Keratinocyte (primary cell): ENCODE data around the gene KDM6B. TPM values are rescaled to one million over a fixed set of nuclear protein-coding genes. Genes with fewer than 3 reads are reported as not detected.

Source experiments
- DNase-seq: peaks from one replicate; pipeline ENCODE4 v3.0.0-alpha.2; 2011; ENCODE audit warnings: low read depth, missing footprints, low spot score
- FAIRE-seq: peaks from 2 replicates; lab custom pipeline; 2011; peaks lifted over from hg19 to GRCh38; lab: Jason Lieb, UNC
- H2AFZ ChIP-seq: 2 replicates; pipeline ENCODE4 v1.6.0; 2012; ENCODE audit warnings: low read length, control low read depth, inconsistent platforms; ENCODE audit not compliant: control insufficient read depth
- H3K27ac ChIP-seq: 2 replicates; pipeline ENCODE4 v1.5.1; 2011; ENCODE audit warnings: low read length; ENCODE audit not compliant: control insufficient read depth, insufficient read depth
- H3K27me3 ChIP-seq: 3 replicates; pipeline ENCODE4 v1.6.0; 2011; ENCODE audit warnings: low read length; ENCODE audit not compliant: control insufficient read depth, insufficient read depth; ENCODE audit errors: extremely low read depth
- H3K36me3 ChIP-seq, 2 experiments: 2 replicates in 1 of 2; 3 replicates in 1 of 2; pipeline ENCODE4 v1.5.1; 2011; ENCODE audit warnings: low read length in 2 of 2, mild to moderate bottlenecking in 1 of 2; ENCODE audit not compliant: control insufficient read depth in 2 of 2, insufficient read depth in 2 of 2; ENCODE audit errors: extremely low read depth in 1 of 2
- H3K4me1 ChIP-seq: 3 replicates; pipeline ENCODE4 v1.5.1; 2011; ENCODE audit warnings: low read length; ENCODE audit not compliant: control insufficient read depth, insufficient read depth; ENCODE audit errors: extremely low read depth
- H3K4me2 ChIP-seq: 3 replicates; pipeline ENCODE4 v1.6.0; 2011; ENCODE audit warnings: low read depth, low read length; ENCODE audit not compliant: control insufficient read depth, insufficient read depth; ENCODE audit errors: extremely low read depth
- H3K4me3 ChIP-seq, 3 experiments: fragments of 200-600 bp in 1 of 3; sonication (generic) in 1 of 3; 2 replicates in 2 of 3; 3 replicates in 1 of 3; pipeline ENCODE4 v1.5.1; 2011 to 2016; ENCODE audit warnings: low read length in 3 of 3, mild to moderate bottlenecking in 3 of 3, control low read depth in 2 of 3, inconsistent platforms in 1 of 3, low read depth in 1 of 3, mixed read lengths in 1 of 3, mixed run types in 1 of 3, moderate library complexity in 1 of 3; ENCODE audit not compliant: control insufficient read depth in 2 of 3, insufficient read depth in 2 of 3; ENCODE audit errors: extremely low read depth in 1 of 3
- H3K79me2 ChIP-seq: 2 replicates; pipeline ENCODE4 v1.6.0; 2012; ENCODE audit warnings: low read length; ENCODE audit not compliant: control insufficient read depth, insufficient read depth
- H3K9ac ChIP-seq: 3 replicates; pipeline ENCODE4 v1.6.0; 2011; ENCODE audit warnings: low read length; ENCODE audit not compliant: control insufficient read depth, insufficient read depth; ENCODE audit errors: extremely low read depth
- H3K9me1 ChIP-seq: 3 replicates; pipeline ENCODE4 v1.6.0; 2011; ENCODE audit warnings: low read length; ENCODE audit not compliant: control insufficient read depth, insufficient read depth; ENCODE audit errors: extremely low read depth
- H3K9me3 ChIP-seq: 2 replicates; pipeline ENCODE4 v1.5.1; 2012; ENCODE audit warnings: low read depth, low read length; ENCODE audit not compliant: control insufficient read depth
- H4K20me1 ChIP-seq: 3 replicates; pipeline ENCODE4 v1.6.0; 2011; ENCODE audit warnings: low read length; ENCODE audit not compliant: control insufficient read depth, insufficient read depth; ENCODE audit errors: extremely low read depth
- CTCF ChIP-seq, 3 experiments: IDR thresholded peaks in 1 of 3; conservative IDR thresholded peaks in 1 of 3; optimal IDR thresholded peaks in 1 of 3; 2 replicates in 2 of 3; 3 replicates in 1 of 3; pipeline versions ENCODE3 to v1.5.1; 2011; ENCODE audit warnings: low read length in 3 of 3, mild to moderate bottlenecking in 3 of 3, moderate library complexity in 2 of 3, control low read depth in 1 of 3, inconsistent platforms in 1 of 3; ENCODE audit not compliant: insufficient read depth in 2 of 3; ENCODE audit errors: extremely low read depth in 1 of 3
- EZH2 ChIP-seq: IDR thresholded peaks from one replicate; pipeline ENCODE4 v1.6.1; 2012; ENCODE audit warnings: inconsistent platforms, mild to moderate bottlenecking, low read length, moderate library complexity
- dilution Hi-C: fragments of 300-500 bp; cut with MboI; formaldehyde crosslinking; loops from one replicate; pipeline ENCODE4 v1.7.0; 2020; ENCODE audit warnings: low sequenced_read_pairs; ENCODE audit not compliant: extremely low pct_ligation_motif_present
- polyA plus RNA-seq, 5 experiments: library from polyadenylated mRNA; depleted of rRNA in 3 of 5; stranded (reverse) in 3 of 5; stranded (forward) in 1 of 5; unstranded in 1 of 5; fragments of >200 nt; gene quantifications; 1 replicate in 1 of 5; 2 replicates in 3 of 5; 3 replicates in 1 of 5; pipeline versions ENCODE4 v1.2.1 to v1.2.3, GENCODE V29; 2011 to 2012; ENCODE audit warnings: missing spikeins in 2 of 5, low read depth in 1 of 5, low replicate concordance in 1 of 5

Gene KDM6B
- polyA plus RNA-seq, 1 donor (not counting 4 experiments of a cell fraction or from before 2014, with no cell fraction given) = 1.6 TPM

- H3K4me1 ChIP-seq = no peaks in the 10 kb centered on the region
- no peaks in the 10 kb centered on the region for H3K79me2 ChIP-seq
- H4K20me1 ChIP-seq = no peaks in the 10 kb centered on the region
- H3K27ac ChIP-seq = no peak overlapping the region
- DNase-seq (no peak), FAIRE-seq (no peak)
- no peaks in the 10 kb centered on the region for H3K9me1 ChIP-seq
- no peak overlapping the region for H2AFZ ChIP-seq
- H3K4me3 ChIP-seq = no peak overlapping the region
- TF ChIP-seq CTCF (optimal IDR thresholded peaks at IDR 0.05 in 1 of 3, IDR thresholded peaks at IDR 0.05 in 1 of 3, conservative IDR thresholded peaks at IDR 0.05 in 1 of 3; ENCODE audit: extremely low read depth in 1 of 3, insufficient read depth in 2 of 3, low read length in 3 of 3) (no peak), EZH2 (no peak)
- dilution Hi-C loops = no loop called here
- no peaks in the 10 kb centered on the region for H3K27me3 ChIP-seq
- no peak overlapping the region for H3K4me2 ChIP-seq
- H3K9ac ChIP-seq = no peak overlapping the region
- H3K36me3 ChIP-seq = no peaks in the 10 kb centered on the region
- no peaks in the 10 kb centered on the region for H3K9me3 ChIP-seq
Measured at GRCh38 chr17:7794075-7794663, 39.8 kb upstream of the KDM6B start.

- dilution Hi-C loops = no loop called here
- H3K27ac ChIP-seq = no peak overlapping the region
Measured at GRCh38 chr17:7797976-7798375, 36.0 kb upstream of the KDM6B start.

More at GRCh38 chr17:7797976-7798375, 36.0 kb upstream of the KDM6B start:
- no peak overlapping the region for H3K4me2 ChIP-seq
- no peaks in the 10 kb centered on the region for H3K9me1 ChIP-seq
- no peaks in the 10 kb centered on the region for H4K20me1 ChIP-seq
- H3K4me1 ChIP-seq = no peaks in the 10 kb centered on the region
- H3K9ac ChIP-seq = no peak overlapping the region
- H3K4me3 ChIP-seq = no peak overlapping the region
- no peaks in the 10 kb centered on the region for H3K27me3 ChIP-seq
- TF ChIP-seq CTCF (optimal IDR thresholded peaks at IDR 0.05 in 1 of 3, IDR thresholded peaks at IDR 0.05 in 1 of 3, conservative IDR thresholded peaks at IDR 0.05 in 1 of 3; ENCODE audit: extremely low read depth in 1 of 3, insufficient read depth in 2 of 3, low read length in 3 of 3) = no peak
- no peak for TF ChIP-seq EZH2
- no peak for FAIRE-seq
- H3K79me2 ChIP-seq = no peaks in the 10 kb centered on the region
- H2AFZ ChIP-seq = no peak overlapping the region
- no peaks in the 10 kb centered on the region for H3K36me3 ChIP-seq
- no peak for DNase-seq
- H3K9me3 ChIP-seq = no peaks in the 10 kb centered on the region
